Measurements from ENCODE around the gene RELA.

DNA sequence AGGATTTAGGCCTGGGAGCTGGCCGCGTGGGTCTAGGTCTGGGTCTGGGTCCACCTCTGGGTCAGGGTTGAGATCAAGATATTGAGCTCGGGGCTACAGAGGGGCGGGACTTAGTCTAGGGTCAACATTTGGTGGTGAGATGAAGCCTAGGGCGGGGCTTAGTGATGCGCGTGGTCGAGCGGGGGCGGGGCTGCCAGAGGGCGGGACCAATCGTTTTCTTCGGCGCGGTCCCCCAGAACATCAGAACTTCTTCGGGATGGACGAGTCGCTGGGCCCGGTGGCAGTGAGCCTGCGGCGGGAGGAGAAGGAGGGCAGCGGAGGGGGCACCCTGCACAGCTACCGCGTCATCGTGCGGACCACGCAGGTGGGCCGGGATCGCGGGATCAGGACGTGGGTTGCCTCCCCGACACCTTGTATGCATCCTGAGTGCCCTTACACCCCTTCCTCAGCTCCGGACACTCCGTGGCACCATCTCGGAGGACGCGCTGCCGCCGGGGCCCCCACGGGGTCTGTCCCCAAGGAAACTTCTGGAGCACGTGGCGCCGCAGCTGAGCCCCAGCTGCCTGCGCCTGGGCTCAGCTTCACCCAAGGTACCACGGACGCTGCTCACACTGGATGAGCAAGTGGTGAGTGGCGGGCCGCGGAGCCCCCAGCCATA lies 20.6 kb downstream of the RELA start:
- no peak for TF ChIP-seq CTCF (conservative IDR thresholded peaks at IDR 0.05; ENCODE audit: low read depth, low read length)
- no peak for TF ChIP-seq EZH2 (IDR thresholded peaks at IDR 0.05; ENCODE audit: borderline replicate concordance, low read depth, low read length, poor library complexity, severe bottlenecking)
